CD14-positive monocyte (primary cell): ENCODE results near the gene LENG9. TPM values are rescaled to one million over a fixed set of nuclear protein-coding genes. Genes with fewer than 3 reads are reported as not detected.

Source experiments
- DNase-seq, 3 donors: peaks; one replicate each; pipeline ENCODE4 v3.0.0-alpha.2; 2011 to 2022
- H2AFZ ChIP-seq: 2 replicates; pipeline ENCODE4 v1.6.0; 2012; ENCODE audit warnings: mild to moderate bottlenecking, low read depth, low read length, inconsistent platforms; ENCODE audit not compliant: insufficient read depth, poor library complexity, severe bottlenecking
- H3K27ac ChIP-seq, 2 donors: 1 replicate in 1 of 2; 2 replicates in 1 of 2; pipeline ENCODE4 v1.5.1; 2012 to 2013; ENCODE audit warnings: low read length in 2 of 2, control low read depth in 1 of 2, inconsistent platforms in 1 of 2, low read depth in 1 of 2, mild to moderate bottlenecking in 1 of 2
- H3K27me3 ChIP-seq, 2 donors: one replicate each; pipeline versions ENCODE4 v1.6.0 to v1.6.1; 2011 to 2013; ENCODE audit warnings: low read length in 2 of 2; ENCODE audit not compliant: control insufficient read depth in 2 of 2, insufficient read depth in 2 of 2
- H3K36me3 ChIP-seq, 2 donors: replicated peaks in 1 of 2; 1 replicate in 1 of 2; 2 replicates in 1 of 2; pipeline versions ENCODE4 v1.5.1 to v1.6.1; 2012 to 2013; ENCODE audit warnings: low read length in 2 of 2, control low read depth in 1 of 2, inconsistent platforms in 1 of 2, mild to moderate bottlenecking in 1 of 2; ENCODE audit not compliant: insufficient read depth in 2 of 2, control insufficient read depth in 1 of 2
- H3K4me1 ChIP-seq, 2 donors: 1 replicate in 1 of 2; 2 replicates in 1 of 2; pipeline versions ENCODE4 v1.5.1 to v1.6.1; 2012 to 2013; ENCODE audit warnings: low read length in 2 of 2, control low read depth in 1 of 2, inconsistent platforms in 1 of 2, mild to moderate bottlenecking in 1 of 2, moderate library complexity in 1 of 2; ENCODE audit not compliant: insufficient read depth in 2 of 2, control insufficient read depth in 1 of 2
- H3K4me2 ChIP-seq: replicated peaks from 2 replicates; pipeline ENCODE3; 2012; ENCODE audit warnings: low read length, moderate library complexity, mild to moderate bottlenecking; ENCODE audit not compliant: poor library complexity, severe bottlenecking; ENCODE audit errors: extremely low read depth
- H3K4me3 ChIP-seq, 3 experiments: fragments of 200-600 bp in 1 of 3; sonication (generic) in 1 of 3; replicated peaks in 1 of 3; 1 replicate in 2 of 3; 2 replicates in 1 of 3; pipeline ENCODE4 v1.5.1; 2011 to 2013; ENCODE audit warnings: low read length in 3 of 3, mild to moderate bottlenecking in 3 of 3, control low read depth in 2 of 3, low read depth in 2 of 3, inconsistent platforms in 1 of 3, moderate library complexity in 1 of 3
- H3K79me2 ChIP-seq: 2 replicates; pipeline ENCODE4 v1.6.0; 2012; ENCODE audit warnings: mild to moderate bottlenecking, control low read depth, inconsistent platforms, low read length, moderate library complexity; ENCODE audit not compliant: insufficient read depth
- H3K9ac ChIP-seq: 2 replicates; pipeline ENCODE4 v1.6.0; 2017; ENCODE audit warnings: low read length, mild to moderate bottlenecking; ENCODE audit not compliant: insufficient read depth, poor library complexity, severe bottlenecking
- H3K9me3 ChIP-seq, 2 donors: replicated peaks in 1 of 2; 1 replicate in 1 of 2; 2 replicates in 1 of 2; pipeline versions ENCODE4 v1.5.1 to v1.6.1; 2012 to 2013; ENCODE audit warnings: low read length in 2 of 2, control low read depth in 1 of 2; ENCODE audit not compliant: control insufficient read depth in 1 of 2, insufficient read depth in 1 of 2
- H4K20me1 ChIP-seq: 2 replicates; pipeline ENCODE4 v1.6.0; 2012; ENCODE audit warnings: mild to moderate bottlenecking, low read length, control low read depth, moderate library complexity; ENCODE audit not compliant: insufficient read depth
- H3K27ac Mint-ChIP-seq, 7 donors: one replicate each; pipeline ENCODE4 v1.8.0; 2020; ENCODE audit warnings: mild to moderate bottlenecking in 7 of 7, mixed read lengths in 7 of 7, moderate library complexity in 6 of 7, inconsistent platforms in 2 of 7
- H3K27me3 Mint-ChIP-seq, 3 donors: one replicate each; pipeline ENCODE4 v1.8.0; 2021 to 2022; ENCODE audit warnings: low read depth in 3 of 3, mild to moderate bottlenecking in 3 of 3, mixed read lengths in 3 of 3, moderate library complexity in 3 of 3, inconsistent platforms in 1 of 3
- H3K36me3 Mint-ChIP-seq, 2 donors: one replicate each; pipeline ENCODE4 v1.8.0; 2020; ENCODE audit warnings: mixed read lengths in 2 of 2, inconsistent platforms in 1 of 2, mild to moderate bottlenecking in 1 of 2
- H3K4me1 Mint-ChIP-seq: one replicate; pipeline ENCODE4 v1.8.0; 2020; ENCODE audit warnings: mild to moderate bottlenecking, mixed read lengths
- H3K4me3 Mint-ChIP-seq, 2 donors: one replicate each; pipeline ENCODE4 v1.8.0; 2020; ENCODE audit warnings: mild to moderate bottlenecking in 2 of 2, mixed read lengths in 2 of 2, moderate library complexity in 1 of 2
- H3K9me3 Mint-ChIP-seq, 7 donors: one replicate each; pipeline ENCODE4 v1.8.0; 2020 to 2022; ENCODE audit warnings: mixed read lengths in 7 of 7, mild to moderate bottlenecking in 6 of 7, moderate library complexity in 6 of 7, inconsistent platforms in 2 of 7
- CTCF ChIP-seq: fragments of 200-600 bp; IDR thresholded peaks from one replicate; pipeline ENCODE4 v1.8.0; 2022; ENCODE audit warnings: antibody characterized with exemption, mild to moderate bottlenecking
- WGBS: methylation state at CpG from one replicate; pipeline ENCODE4 v1.1.5; 2013; ENCODE audit warnings: missing lambda C conversion rate; ENCODE audit not compliant: insufficient coverage; 5-methylcytosine and 5-hydroxymethylcytosine counted together
- intact Hi-C, 2 donors: fragments of 100-400 bp; cut with micrococcal nuclease; formaldehyde crosslinking; loops; one replicate each; pipeline versions ENCODE4 v1.15.0 to v1.15.1; 2023
- polyA plus RNA-seq, 3 donors: library from polyadenylated mRNA; depleted of rRNA in 1 of 3; unstranded in 2 of 3; stranded (reverse) in 1 of 3; fragments of 300-500 nt in 2 of 3; fragments of >200 nt in 1 of 3; fragmentation: Illumina TruSeq in 2 of 3; gene quantifications; 1 replicate in 2 of 3; 2 replicates in 1 of 3; pipeline ENCODE4 v1.2.3, GENCODE V29; 2012 to 2021

Gene LENG9
- polyA plus RNA-seq, 3 donors: 0.15 to 2.0 TPM; not detected in 1

- TF ChIP-seq CTCF: no peak
- peaks cover 90 to 97% (median 91%) of the 10 kb centered on the region in 3 donors for H3K27me3 Mint-ChIP-seq
- no peaks in the 10 kb centered on the region for H3K4me1 Mint-ChIP-seq
- intact Hi-C loops: loop anchor here in 1 of 2 donors (10.0 kb wide), 1 partner anchor 442 kb away; no protein-coding TSS in a partner anchor
- H3K27ac Mint-ChIP-seq: no peak overlapping the region
- no peak overlapping the region for H3K4me2 ChIP-seq
- H3K27ac ChIP-seq: no peak overlapping the region
- no peaks in the 10 kb centered on the region for H3K36me3 Mint-ChIP-seq
- H3K4me3 Mint-ChIP-seq: peak overlapping the region in 1 of 2 donors; percentile 90
- no peak overlapping the region for H3K9ac ChIP-seq
- no peaks in the 10 kb centered on the region for H3K9me3 ChIP-seq
- H3K9me3 Mint-ChIP-seq: peaks cover 0 to 8% (median 3%) of the 10 kb centered on the region in 7 donors
- no peaks in the 10 kb centered on the region for H3K4me1 ChIP-seq
- no peaks in the 10 kb centered on the region for H3K36me3 ChIP-seq
- 98% methylated on average over 10 of the region's 18 CpGs for WGBS
- no peaks in the 10 kb centered on the region for H3K79me2 ChIP-seq
- DNase-seq: no peak
- no peaks in the 10 kb centered on the region for H4K20me1 ChIP-seq
- H2AFZ ChIP-seq: no peak overlapping the region
- H3K4me3 ChIP-seq: no peak overlapping the region
- peaks cover 47 to 88% of the 10 kb centered on the region in 2 donors for H3K27me3 ChIP-seq
Measured at GRCh38 chr19:54492568-54492967, 29.0 kb upstream of the LENG9 start.

DNA sequence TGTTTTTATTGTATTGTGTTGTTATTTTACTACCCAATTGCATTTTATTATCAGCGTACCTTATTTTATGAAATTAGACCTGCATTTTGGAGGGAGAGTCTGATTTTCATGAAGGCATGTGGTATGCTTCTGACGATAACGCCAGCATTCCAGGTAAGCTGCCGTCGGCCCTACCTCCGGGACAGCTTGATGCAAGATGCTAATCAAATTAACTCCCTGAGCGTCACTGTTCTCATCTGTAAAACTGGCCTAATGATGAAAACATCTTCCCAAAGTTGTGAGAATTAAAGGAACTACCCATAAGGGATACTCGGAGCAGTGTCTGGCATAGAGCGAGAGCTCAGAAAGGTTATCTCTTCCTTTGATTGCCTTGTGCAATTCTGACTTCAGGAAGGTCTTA is 26.2 kb upstream of the LENG9 start:
- Histone ChIP-seq H3K27ac (no peak overlapping the region), H3K9me3 (no peaks in the 10 kb centered on the region), H4K20me1 (no peaks in the 10 kb centered on the region), H3K4me2 (no peak overlapping the region), H3K9ac (no peak overlapping the region), H3K4me1 (no peaks in the 10 kb centered on the region), H2AFZ (no peak overlapping the region), H3K79me2 (no peaks in the 10 kb centered on the region), H3K36me3 (no peaks in the 10 kb centered on the region), H3K4me3 (no peak overlapping the region), H3K27me3 (peaks cover 48 to 94% of the 10 kb centered on the region in 2 donors)
- Mint-ChIP-seq H3K4me1 (no peaks in the 10 kb centered on the region), H3K36me3 (no peaks in the 10 kb centered on the region), H3K27me3 (peaks cover 88 to 94% (median 94%) of the 10 kb centered on the region in 3 donors), H3K27ac (no peak overlapping the region), H3K9me3 (peaks cover 0 to 19% (median 4%) of the 10 kb centered on the region in 7 donors), H3K4me3 (peak overlapping the region in 1 of 2 donors; percentile 68)
- 87% methylated on average over 7 of the region's 9 CpGs for WGBS
- no peak for TF ChIP-seq CTCF
- no peak for DNase-seq
- intact Hi-C loops: loop anchor here (10.0 kb wide), 2 partner anchors 185 to 445 kb away; no protein-coding TSS in a partner anchor
